GM19463 (cell line): ENCODE data around the gene DUSP23.
A peak's percentile ranks its signal among the peaks of the same experiment; 100 is the strongest.

ENCODE experiments used
- ATAC-seq: cut with Tn5 transposase; IDR thresholded peaks from one replicate; pipeline ENCODE4 v1.9.1; 2021; ENCODE audit warnings: mild to moderate bottlenecking, moderate library complexity; ENCODE audit not compliant: unreplicated experiment

The DUSP23 gene

GRCh38 chr1:159783724-159784123 lies 3.0 kb downstream of the DUSP23 start:
- ATAC-seq = no peak

GRCh38 chr1:159786465-159786864 lies 5.7 kb downstream of the DUSP23 start:
- no peak for ATAC-seq

GRCh38 chr1:159786966-159787365 lies 6.2 kb downstream of the DUSP23 start:
- no peak for ATAC-seq

GRCh38 chr1:159790237-159790917 lies 9.6 kb downstream of the DUSP23 start:
- no peak for ATAC-seq

GRCh38 chr1:159791031-159791430 lies 10.3 kb downstream of the DUSP23 start:
- ATAC-seq = no peak

- no peak for ATAC-seq
Observed at GRCh38 chr1:159791461-159791860, 10.7 kb downstream of the DUSP23 start.

- no peak for ATAC-seq
Observed at GRCh38 chr1:159795534-159795933, 14.8 kb downstream of the DUSP23 start.

- ATAC-seq = no peak
Observed at GRCh38 chr1:159798893-159799292, 18.1 kb downstream of the DUSP23 start.

- no peak for ATAC-seq
Observed at GRCh38 chr1:159799446-159799985, 18.8 kb downstream of the DUSP23 start.

GRCh38 chr1:159800177-159800930 lies 19.6 kb downstream of the DUSP23 start:
- ATAC-seq = peak; percentile 83

GRCh38 chr1:159802111-159802510 lies 21.3 kb downstream of the DUSP23 start, which contains the start of gene FCRL6:
FCRL6 (plus strand) TSS chr1:159802360; CDS start chr1:159802425, 65 bp downstream.
- no peak for ATAC-seq

GRCh38 chr1:159803956-159804689 lies 23.4 kb downstream of the DUSP23 start:
- ATAC-seq = no peak

- no peak for ATAC-seq
Observed at GRCh38 chr1:159804924-159805323, 24.2 kb downstream of the DUSP23 start.

- ATAC-seq = no peak
Observed at GRCh38 chr1:159815926-159816325, 35.2 kb downstream of the DUSP23 start.

GRCh38 chr1:159817276-159818041 lies 36.7 kb downstream of the DUSP23 start:
- ATAC-seq = no peak

GRCh38 chr1:159821171-159821867 lies 40.6 kb downstream of the DUSP23 start:
- no peak for ATAC-seq

- ATAC-seq = no peak
Observed at GRCh38 chr1:159823406-159823805, 42.6 kb downstream of the DUSP23 start.

GRCh38 chr1:159825564-159825963 lies 44.8 kb downstream of the DUSP23 start:
- ATAC-seq = no peak

- ATAC-seq = no peak
Observed at GRCh38 chr1:159826441-159827101, 45.8 kb downstream of the DUSP23 start, which contains the start of gene SLAMF8. SLAMF8 (plus strand) TSS chr1:159826873; CDS start chr1:159826899, 26 bp downstream.
